Neural cell (in vitro differentiated cells): Measurements from ENCODE around the gene PROSER2. TPM values are rescaled to one million over a fixed set of nuclear protein-coding genes. Genes with fewer than 3 reads are reported as not detected.

Source experiments
- H2AFZ ChIP-seq: fragments of 200-600, 300-800 bp; sonication (generic), shearing (Covaris generic); 2 replicates; pipeline ENCODE4 v1.6.0; 2014; ENCODE audit warnings: low read depth, mild to moderate bottlenecking, antibody characterized with exemption, low read length, moderate library complexity
- H3F3A ChIP-seq: fragments of 200-600 bp; shearing (Covaris generic); 2 replicates; pipeline ENCODE4 v1.6.1; 2016; ENCODE audit warnings: mild to moderate bottlenecking, moderate library complexity, mixed read lengths, antibody characterized with exemption, low read length; ENCODE audit not compliant: insufficient read depth, poor library complexity, severe bottlenecking
- H3K27ac ChIP-seq: fragments of 200-600, 300-800 bp; sonication (generic), shearing (Covaris generic); 2 replicates; pipeline ENCODE4 v1.5.1; 2014; ENCODE audit warnings: mild to moderate bottlenecking, low read length, moderate library complexity
- H3K27me3 ChIP-seq: fragments of 300-800, 200-600 bp; sonication (generic), shearing (Covaris generic); 2 replicates; pipeline ENCODE4 v1.6.0; 2014; ENCODE audit warnings: mild to moderate bottlenecking, low read depth, low read length, moderate library complexity; ENCODE audit not compliant: insufficient read depth
- H3K36me3 ChIP-seq: fragments of 300-800, 200-600 bp; sonication (generic), shearing (Covaris generic); 2 replicates; pipeline ENCODE4 v1.5.1; 2014; ENCODE audit warnings: mild to moderate bottlenecking, antibody characterized with exemption, low read length, moderate library complexity; ENCODE audit not compliant: insufficient read depth
- H3K4me2 ChIP-seq: fragments of 300-800, 200-600 bp; sonication (generic), shearing (Covaris generic); 2 replicates; pipeline ENCODE4 v1.6.0; 2014; ENCODE audit warnings: mild to moderate bottlenecking, low read length
- H3K4me3 ChIP-seq: fragments of 300-800, 200-600 bp; sonication (generic), shearing (Covaris generic); 2 replicates; pipeline ENCODE4 v1.5.1; 2014; ENCODE audit warnings: mild to moderate bottlenecking, low read length, moderate library complexity
- H3K79me2 ChIP-seq: fragments of 200-600 bp; shearing (Covaris generic); replicated peaks from 2 replicates; pipeline ENCODE4 v1.6.0; 2014; ENCODE audit warnings: mild to moderate bottlenecking, low read length, moderate library complexity; ENCODE audit not compliant: insufficient read depth
- H3K9ac ChIP-seq: fragments of 300-800, 200-600 bp; sonication (generic), shearing (Covaris generic); 2 replicates; pipeline ENCODE4 v1.6.1; 2016; ENCODE audit warnings: mild to moderate bottlenecking, low read length, mixed read lengths
- H3K9me2 ChIP-seq: fragments of 200-600 bp; shearing (Covaris generic); 2 replicates; pipeline ENCODE4 v1.6.1; 2016; ENCODE audit warnings: mild to moderate bottlenecking, low read length, mixed read lengths; ENCODE audit not compliant: insufficient read depth
- H3K9me3 ChIP-seq: fragments of 200-600, 300-800 bp; sonication (generic), shearing (Covaris generic); 2 replicates; pipeline ENCODE4 v1.6.1; 2016; ENCODE audit warnings: mild to moderate bottlenecking, mixed run types, low read length, moderate library complexity, mixed read lengths
- H4K20me1 ChIP-seq: fragments of 200-600 bp; shearing (Covaris generic); 2 replicates; pipeline ENCODE4 v1.6.1; 2016; ENCODE audit warnings: mild to moderate bottlenecking, mixed run types; ENCODE audit not compliant: insufficient read depth
- CTCF ChIP-seq: fragments of 450-650 bp; IDR thresholded peaks from 2 replicates; pipeline ENCODE4 v1.5.1; 2014; ENCODE audit warnings: antibody characterized with exemption, mild to moderate bottlenecking, moderate library complexity; ENCODE audit not compliant: poor library complexity, severe bottlenecking
- EP300 ChIP-seq: fragments of 450-650 bp; conservative IDR thresholded peaks from 2 replicates; pipeline ENCODE4 v1.6.1; 2014; ENCODE audit warnings: antibody characterized with exemption, mild to moderate bottlenecking, moderate library complexity; ENCODE audit not compliant: poor library complexity, severe bottlenecking
- EZH2 ChIP-seq: fragments of 200-600, 300-800 bp; shearing (Covaris generic), sonication (generic); IDR thresholded peaks from 2 replicates; pipeline ENCODE4 v1.6.1; 2014; ENCODE audit warnings: antibody characterized with exemption, low read length, borderline replicate concordance, mild to moderate bottlenecking; ENCODE audit not compliant: insufficient read depth, poor library complexity, severe bottlenecking
- MXI1 ChIP-seq: fragments of 450-650 bp; conservative IDR thresholded peaks from 2 replicates; pipeline ENCODE4 v1.6.1; 2014; ENCODE audit warnings: antibody characterized with exemption, mild to moderate bottlenecking; ENCODE audit not compliant: poor library complexity, severe bottlenecking
- POLR2AphosphoS5 ChIP-seq: IDR thresholded peaks from 2 replicates; pipeline ENCODE4 v1.6.1; 2012
- RAD21 ChIP-seq: fragments of 450-650 bp; conservative IDR thresholded peaks from 2 replicates; pipeline ENCODE4 v1.6.1; 2014; ENCODE audit warnings: antibody characterized with exemption, mild to moderate bottlenecking, moderate library complexity
- SMC3 ChIP-seq: fragments of 450-650 bp; conservative IDR thresholded peaks from 2 replicates; pipeline ENCODE4 v1.6.1; 2014; ENCODE audit warnings: antibody characterized with exemption, mild to moderate bottlenecking, moderate library complexity; ENCODE audit not compliant: poor library complexity
- TAF1 ChIP-seq: IDR thresholded peaks from 2 replicates; pipeline ENCODE4 v1.6.1; 2012; ENCODE audit warnings: low read depth
- polyA plus RNA-seq: library from polyadenylated mRNA; depleted of rRNA; stranded (reverse); fragments of >200 nt; gene quantifications from 2 replicates; pipeline ENCODE4 v1.2.3, GENCODE V29; 2014
- TF ChIP-seq, protein P1 (sequence below): IDR thresholded peaks from 2 replicates; pipeline ENCODE4 v1.6.1; 2012; ENCODE audit warnings: borderline replicate concordance

The PROSER2 gene
- polyA plus RNA-seq, 1 donor from 2014 or later, result 1.1 TPM

DNA sequence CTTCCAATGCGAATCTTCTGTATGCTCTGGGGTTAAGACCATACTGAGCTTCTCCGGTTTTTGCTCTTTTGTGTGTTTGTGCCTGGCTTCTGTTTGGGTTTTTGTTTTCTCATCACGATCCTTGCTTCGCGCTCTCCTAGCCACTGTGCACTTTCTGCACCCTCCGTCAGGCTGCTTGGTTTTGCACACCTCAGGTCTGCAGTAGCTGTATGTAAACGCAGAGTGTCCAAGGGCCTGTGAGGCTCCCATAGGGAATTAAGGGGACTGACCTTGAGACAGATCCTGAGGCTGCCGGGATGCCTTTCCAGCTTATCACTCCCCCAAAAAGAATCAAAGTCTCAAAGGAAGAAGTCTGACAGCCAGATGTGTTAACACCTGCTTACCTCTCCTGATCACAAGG lies 95.2 kb downstream of the PROSER2 start:
- no peak overlapping the region for H3K27ac ChIP-seq
- H3K9me3 ChIP-seq, result no peaks in the 10 kb centered on the region

DNA sequence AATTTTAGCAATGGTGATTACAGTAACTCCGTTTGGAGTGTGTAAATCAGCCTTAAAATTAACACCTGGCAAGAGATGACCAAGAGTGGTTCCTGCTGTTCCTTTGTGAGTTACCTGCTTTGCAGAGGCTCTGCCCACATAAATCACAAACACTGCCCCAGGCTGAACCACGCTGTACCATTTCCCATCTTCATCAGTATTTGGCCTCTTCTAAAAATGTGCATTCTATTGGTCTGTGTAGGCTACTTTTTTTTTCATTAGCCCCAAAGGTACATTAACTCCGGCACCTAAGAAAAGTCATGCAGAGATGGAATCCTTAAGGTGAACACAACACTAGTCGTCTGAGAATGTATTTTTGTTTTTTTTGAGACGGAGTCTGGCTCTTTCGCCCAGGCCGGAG lies 96.1 kb downstream of the PROSER2 start:
- Histone ChIP-seq H2AFZ (no peak overlapping the region), H3K27me3 (no peaks in the 10 kb centered on the region), H3K9me2 (no peaks in the 10 kb centered on the region), H3K4me2 (no peak overlapping the region), H3K36me3 (peaks cover 6% of the 10 kb centered on the region), H3K9me3 (no peaks in the 10 kb centered on the region), H3K4me3 (no peak overlapping the region), H3K27ac (no peak overlapping the region), H3F3A (no peaks in the 10 kb centered on the region), H3K9ac (no peak overlapping the region), H4K20me1 (no peaks in the 10 kb centered on the region), H3K79me2 (no peaks in the 10 kb centered on the region)
- TF ChIP-seq RAD21 (no peak), MXI1 (no peak), TAF1 (no peak), EP300 (no peak), CTCF (no peak), POLR2AphosphoS5 (no peak), EZH2 (no peak), SMC3 (no peak)
- TF ChIP-seq, protein P1, sequence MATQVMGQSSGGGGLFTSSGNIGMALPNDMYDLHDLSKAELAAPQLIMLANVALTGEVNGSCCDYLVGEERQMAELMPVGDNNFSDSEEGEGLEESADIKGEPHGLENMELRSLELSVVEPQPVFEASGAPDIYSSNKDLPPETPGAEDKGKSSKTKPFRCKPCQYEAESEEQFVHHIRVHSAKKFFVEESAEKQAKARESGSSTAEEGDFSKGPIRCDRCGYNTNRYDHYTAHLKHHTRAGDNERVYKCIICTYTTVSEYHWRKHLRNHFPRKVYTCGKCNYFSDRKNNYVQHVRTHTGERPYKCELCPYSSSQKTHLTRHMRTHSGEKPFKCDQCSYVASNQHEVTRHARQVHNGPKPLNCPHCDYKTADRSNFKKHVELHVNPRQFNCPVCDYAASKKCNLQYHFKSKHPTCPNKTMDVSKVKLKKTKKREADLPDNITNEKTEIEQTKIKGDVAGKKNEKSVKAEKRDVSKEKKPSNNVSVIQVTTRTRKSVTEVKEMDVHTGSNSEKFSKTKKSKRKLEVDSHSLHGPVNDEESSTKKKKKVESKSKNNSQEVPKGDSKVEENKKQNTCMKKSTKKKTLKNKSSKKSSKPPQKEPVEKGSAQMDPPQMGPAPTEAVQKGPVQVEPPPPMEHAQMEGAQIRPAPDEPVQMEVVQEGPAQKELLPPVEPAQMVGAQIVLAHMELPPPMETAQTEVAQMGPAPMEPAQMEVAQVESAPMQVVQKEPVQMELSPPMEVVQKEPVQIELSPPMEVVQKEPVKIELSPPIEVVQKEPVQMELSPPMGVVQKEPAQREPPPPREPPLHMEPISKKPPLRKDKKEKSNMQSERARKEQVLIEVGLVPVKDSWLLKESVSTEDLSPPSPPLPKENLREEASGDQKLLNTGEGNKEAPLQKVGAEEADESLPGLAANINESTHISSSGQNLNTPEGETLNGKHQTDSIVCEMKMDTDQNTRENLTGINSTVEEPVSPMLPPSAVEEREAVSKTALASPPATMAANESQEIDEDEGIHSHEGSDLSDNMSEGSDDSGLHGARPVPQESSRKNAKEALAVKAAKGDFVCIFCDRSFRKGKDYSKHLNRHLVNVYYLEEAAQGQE, result no peak

More for the DNA sequence above, 95.2 kb downstream of the PROSER2 start:
- no peak for TF ChIP-seq SMC3
- no peak for TF ChIP-seq MXI1
- no peak for TF ChIP-seq CTCF
- no peak for TF ChIP-seq RAD21
- no peak for TF ChIP-seq TAF1
- TF ChIP-seq, protein P1, result no peak
- no peak for TF ChIP-seq POLR2AphosphoS5
- TF ChIP-seq EP300, result no peak
- no peak for TF ChIP-seq EZH2
- H3K4me2 ChIP-seq, result no peak overlapping the region
- no peak overlapping the region for H2AFZ ChIP-seq
- no peaks in the 10 kb centered on the region for H4K20me1 ChIP-seq
- no peaks in the 10 kb centered on the region for H3F3A ChIP-seq
- H3K79me2 ChIP-seq, result no peaks in the 10 kb centered on the region
- peaks cover 6% of the 10 kb centered on the region for H3K36me3 ChIP-seq
- no peaks in the 10 kb centered on the region for H3K27me3 ChIP-seq
- H3K4me3 ChIP-seq, result no peak overlapping the region
- no peaks in the 10 kb centered on the region for H3K9me2 ChIP-seq
- no peak overlapping the region for H3K9ac ChIP-seq
